GM21786 (cell line): ENCODE data around the gene MAPK9.

ENCODE experiments used
- ATAC-seq: cut with Tn5 transposase; IDR thresholded peaks from one replicate; pipeline ENCODE4 v1.9.1; 2021; ENCODE audit not compliant: unreplicated experiment

Gene MAPK9

GRCh38 chr5:180207593-180207992, 84.3 kb downstream of the MAPK9 start:
- ATAC-seq: no peak

GRCh38 chr5:180206993-180207392, 84.9 kb downstream of the MAPK9 start:
- no peak for ATAC-seq

- ATAC-seq: no peak
Observed at GRCh38 chr5:180205916-180206315, 86.0 kb downstream of the MAPK9 start.

GRCh38 chr5:180204276-180204819, 87.5 kb downstream of the MAPK9 start:
- ATAC-seq: no peak

- ATAC-seq: no peak
Observed at GRCh38 chr5:180202939-180203573, 88.8 kb downstream of the MAPK9 start.

- no peak for ATAC-seq
Observed at GRCh38 chr5:180201051-180201987, 90.6 kb downstream of the MAPK9 start.

- no peak for ATAC-seq
Observed at GRCh38 chr5:180199390-180199789, 92.5 kb downstream of the MAPK9 start.

- no peak for ATAC-seq
Observed at GRCh38 chr5:180198208-180198607, 93.7 kb downstream of the MAPK9 start.

GRCh38 chr5:180197016-180197702, 94.7 kb downstream of the MAPK9 start:
- ATAC-seq: no peak

- no peak for ATAC-seq
Observed at GRCh38 chr5:180194410-180195345, 97.2 kb downstream of the MAPK9 start.

- ATAC-seq: no peak
Observed at GRCh38 chr5:180193749-180194375, 98.0 kb downstream of the MAPK9 start.

GRCh38 chr5:180191716-180192115, 100.2 kb downstream of the MAPK9 start:
- ATAC-seq: no peak

GRCh38 chr5:180187767-180188166, 104.1 kb downstream of the MAPK9 start:
- ATAC-seq: no peak
